Daoy (cell line): ENCODE measurements around the gene NECTIN1. TPM values are rescaled to one million over a fixed set of nuclear protein-coding genes. Genes with fewer than 3 reads are reported as not detected.

ENCODE experiments used
- DNase-seq: peaks from one replicate; pipeline ENCODE4 v3.0.0-alpha.2; 2015; ENCODE audit warnings: low read depth
- total RNA-seq: library from RNA; depleted of rRNA; stranded (reverse); fragments of >200 nt; shearing (Covaris generic); gene quantifications from 2 replicates; pipeline ENCODE4 v1.2.3, GENCODE V29; 2014

The NECTIN1 gene
- total RNA-seq, 1 experiment from 2014 or later, result 4.1 TPM

DNA sequence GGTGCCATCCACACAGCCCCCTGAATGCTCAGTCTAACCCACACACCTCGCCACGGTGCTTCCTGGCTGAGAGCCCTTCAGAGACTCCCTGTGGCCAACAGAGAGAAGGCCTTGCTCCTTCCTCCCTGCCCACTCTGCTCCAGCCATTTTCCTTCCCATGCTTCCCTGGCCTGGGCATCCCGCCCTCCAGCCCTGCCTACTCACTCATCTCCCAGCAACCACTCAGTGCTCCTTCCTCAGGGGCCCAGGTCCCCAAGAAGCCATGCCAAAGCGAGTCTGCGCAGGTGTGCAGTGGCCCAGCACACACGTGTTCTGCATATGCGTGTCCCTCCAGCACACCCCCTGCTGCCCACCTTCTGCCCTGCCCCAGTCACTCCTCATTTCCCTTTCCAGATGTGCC is 56.4 kb downstream of the NECTIN1 start:
- no peak for DNase-seq

DNA sequence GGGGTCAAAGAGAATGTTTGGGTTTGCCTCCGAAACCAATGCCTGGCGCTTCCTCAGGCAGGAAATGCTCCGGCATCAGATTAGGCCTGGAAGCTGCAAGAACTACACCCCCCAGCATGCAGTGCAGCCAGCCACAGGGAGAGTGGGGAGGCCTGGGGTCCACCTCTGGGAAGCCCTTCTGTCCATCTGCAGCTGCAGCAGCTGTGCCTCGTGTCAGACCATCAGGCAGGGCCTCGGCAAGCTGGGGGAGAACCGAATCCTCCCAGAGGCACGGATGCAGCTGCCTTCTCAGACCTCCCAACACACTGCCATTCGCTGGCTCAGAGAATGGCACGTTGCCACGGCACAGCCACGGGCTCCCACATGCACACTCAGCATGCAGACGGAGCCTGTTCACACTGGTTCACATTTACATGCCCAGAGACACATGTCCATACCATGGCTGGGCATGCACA is 57.4 kb downstream of the NECTIN1 start:
- DNase-seq, result no peak

DNA sequence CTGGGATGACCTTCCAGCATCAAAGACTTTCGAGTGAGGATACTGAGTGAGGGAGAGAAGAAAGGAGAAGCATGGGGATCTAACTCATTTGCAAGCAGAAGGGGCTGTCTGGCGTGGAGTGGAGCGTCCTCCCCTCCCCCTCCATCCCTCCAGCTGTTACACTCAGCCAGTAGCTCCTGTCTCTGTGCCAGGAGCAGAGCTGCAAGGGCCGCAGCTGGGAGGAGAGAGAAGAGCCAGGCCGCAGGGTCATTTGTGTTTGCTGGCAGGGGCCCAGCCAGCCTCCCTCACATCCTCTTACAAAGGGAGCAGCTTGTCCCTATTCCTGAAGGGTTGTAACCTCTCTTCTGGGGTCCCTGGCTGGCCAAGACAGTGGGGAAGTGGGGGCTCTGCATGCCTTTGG is 57.9 kb downstream of the NECTIN1 start:
- peak; percentile 57 for DNase-seq

DNA sequence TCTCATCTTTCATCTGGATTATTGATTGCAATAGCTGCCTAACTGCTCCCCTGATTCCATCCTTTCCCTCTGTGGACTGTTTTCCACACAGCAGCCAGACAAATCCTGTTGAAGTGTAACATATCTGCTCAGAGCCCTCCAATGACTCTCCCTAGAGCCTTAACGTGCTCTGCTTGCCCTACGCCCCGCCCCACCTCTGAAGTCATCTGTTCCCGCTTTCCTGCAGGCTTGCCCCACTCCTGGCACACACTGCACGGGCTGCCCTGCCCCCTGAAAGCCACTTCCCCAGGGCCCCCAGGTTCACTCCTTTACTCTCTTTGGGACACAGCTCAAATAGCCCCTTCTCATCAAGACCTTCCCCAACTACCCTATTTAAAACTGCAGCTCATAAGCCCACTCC is 59.5 kb downstream of the NECTIN1 start:
- DNase-seq, result no peak

DNA sequence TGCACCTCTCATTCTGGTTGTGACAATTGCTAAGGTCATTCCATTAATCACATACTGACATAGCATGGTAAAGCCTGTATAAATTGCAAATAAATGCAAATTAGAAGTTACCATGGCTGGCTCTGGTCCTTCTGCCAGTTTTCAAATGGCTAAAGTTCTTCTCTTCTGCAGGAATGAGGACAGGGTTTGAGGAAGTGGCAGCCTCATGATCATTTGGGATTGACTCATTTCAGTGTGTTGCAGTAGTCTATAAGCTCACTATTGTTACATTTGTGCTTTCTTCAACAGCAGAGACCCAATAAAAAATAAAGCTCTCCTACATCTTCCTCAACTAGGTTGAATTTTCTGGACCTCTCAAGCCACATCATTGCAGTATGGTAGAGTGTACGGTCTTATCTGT is 60.3 kb downstream of the NECTIN1 start:
- no peak for DNase-seq

DNA sequence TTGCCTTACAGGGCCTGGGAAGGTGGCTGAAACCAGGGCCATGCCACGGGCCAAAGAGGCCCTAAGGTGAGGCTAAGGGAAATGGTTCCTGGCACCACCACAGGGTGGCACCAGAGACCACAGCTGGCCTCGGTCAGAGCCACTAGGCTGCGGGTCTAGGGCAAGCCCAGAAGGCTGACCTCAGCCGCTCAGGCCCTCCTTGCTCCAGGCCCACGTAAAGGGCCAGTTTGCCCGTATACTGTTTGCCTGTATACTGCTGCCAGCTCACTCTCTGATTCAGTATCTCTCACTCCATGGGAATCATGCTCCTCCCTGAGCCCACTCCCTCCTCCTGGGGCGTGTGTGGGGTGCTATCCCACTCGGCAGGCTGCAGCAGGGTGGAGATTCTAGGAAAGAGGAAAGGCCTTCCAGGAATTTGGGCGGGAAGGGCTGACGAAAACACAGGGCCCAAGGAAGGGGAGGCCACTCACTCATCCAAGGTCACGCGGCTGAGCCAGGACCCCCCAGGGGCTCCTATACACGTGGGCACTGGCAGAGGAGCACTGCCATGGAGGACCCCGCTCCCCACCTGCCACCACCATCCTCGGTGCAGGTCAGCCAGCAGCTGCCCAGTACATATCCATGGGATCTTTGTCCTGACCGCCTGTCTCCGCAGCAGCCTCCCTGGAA is 62.4 kb downstream of the NECTIN1 start:
- DNase-seq, result peak; percentile 68

DNA sequence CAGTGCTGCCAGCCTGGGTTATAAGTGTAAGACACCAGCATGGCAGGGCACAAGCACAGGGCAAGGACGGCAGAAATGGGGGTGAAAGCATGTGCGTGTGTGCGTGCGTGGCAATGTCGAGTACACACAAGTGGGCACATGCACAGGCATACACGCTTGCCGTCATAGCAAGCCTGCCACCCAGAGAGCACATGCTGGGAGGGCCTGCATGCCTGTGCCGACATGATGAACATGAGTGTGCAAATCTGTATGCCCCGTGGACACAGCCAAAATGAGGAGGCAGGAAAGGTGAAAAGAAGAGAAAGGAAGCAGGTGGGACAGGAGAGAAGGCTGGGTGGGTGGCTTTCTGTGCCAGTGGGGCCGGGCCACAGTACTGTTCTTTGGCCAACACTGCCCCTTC is 62.9 kb downstream of the NECTIN1 start:
- no peak for DNase-seq

DNA sequence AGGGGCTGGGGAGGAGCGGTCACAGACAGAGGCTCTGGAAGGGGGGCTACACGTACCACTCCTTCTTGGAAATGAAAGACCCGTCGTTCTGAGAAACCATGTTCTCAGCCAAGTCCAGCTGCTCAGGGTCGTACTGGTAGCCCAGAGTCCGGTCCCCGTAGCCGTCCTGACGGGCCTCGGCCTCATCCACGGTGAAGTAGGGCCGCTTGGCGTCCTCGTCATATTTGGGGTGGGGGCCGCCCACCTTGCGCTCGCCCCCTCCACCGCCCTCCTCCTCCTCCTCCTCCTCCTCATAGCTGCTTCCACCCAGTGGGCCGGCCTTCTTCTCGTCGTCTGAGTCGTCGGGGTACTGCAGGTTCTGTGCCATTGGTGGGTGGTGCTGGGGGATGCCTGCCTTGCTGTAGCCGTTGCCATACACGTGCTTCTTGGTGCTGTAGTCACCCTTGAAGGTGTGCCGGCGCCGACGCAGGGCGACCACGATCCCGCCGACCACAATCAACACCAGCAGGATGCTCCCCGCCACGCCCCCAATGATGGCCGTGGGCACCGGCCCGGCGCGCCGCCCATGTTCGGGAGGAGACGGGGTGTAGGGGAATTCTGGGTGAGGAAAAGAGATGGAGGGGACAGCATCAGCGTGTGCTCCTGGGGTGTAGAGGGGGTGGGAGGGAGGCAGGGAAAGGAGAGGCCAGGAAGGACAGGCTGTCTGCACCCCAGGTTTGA is 64.1 kb downstream of the NECTIN1 start:
- DNase-seq, result no peak

DNA sequence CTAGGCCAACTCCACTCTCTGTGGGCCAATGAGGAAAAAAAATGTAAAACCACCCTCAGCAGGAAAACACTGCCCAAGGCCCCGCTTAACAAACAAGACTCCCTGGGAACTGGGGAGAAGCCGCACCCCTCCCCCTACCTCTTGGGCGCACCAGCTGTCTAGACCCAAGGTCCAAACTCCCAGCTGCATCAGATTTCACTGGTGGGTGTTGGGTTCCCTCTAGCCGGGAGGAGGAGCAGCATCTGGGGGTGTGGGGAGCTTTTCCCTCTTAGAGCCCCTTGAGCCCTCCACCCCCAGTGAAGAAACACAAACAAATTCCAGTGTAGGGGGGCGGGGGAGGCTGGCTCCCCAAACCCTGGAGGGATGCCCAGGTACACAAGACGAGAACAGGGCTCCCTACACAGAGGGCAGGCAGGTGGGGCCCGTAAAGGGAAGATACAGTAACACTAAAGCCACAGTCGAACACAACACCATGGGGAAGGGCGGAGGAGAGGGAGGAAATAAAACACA is 64.9 kb downstream of the NECTIN1 start:
- DNase-seq, result no peak

DNA sequence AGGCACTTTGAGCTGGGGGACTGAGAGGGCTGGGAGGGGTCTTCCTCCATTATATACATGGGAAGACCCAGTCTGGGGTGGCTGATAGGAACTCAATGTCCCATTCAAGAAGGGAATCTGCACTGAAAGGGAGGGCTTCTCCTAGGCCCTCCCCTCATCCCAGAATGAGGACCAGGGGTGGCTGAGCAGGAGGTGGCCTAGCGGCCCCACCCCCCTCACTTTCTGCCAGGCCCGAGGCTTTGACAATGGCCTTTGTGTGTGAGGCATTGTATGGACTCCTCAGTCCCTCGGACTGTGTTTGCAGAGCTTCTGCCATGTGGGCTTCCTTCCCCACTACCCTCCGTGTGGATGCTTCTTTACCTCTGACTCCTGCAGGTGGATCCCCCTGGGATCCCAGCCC is 65.7 kb downstream of the NECTIN1 start:
- DNase-seq, result no peak

DNA sequence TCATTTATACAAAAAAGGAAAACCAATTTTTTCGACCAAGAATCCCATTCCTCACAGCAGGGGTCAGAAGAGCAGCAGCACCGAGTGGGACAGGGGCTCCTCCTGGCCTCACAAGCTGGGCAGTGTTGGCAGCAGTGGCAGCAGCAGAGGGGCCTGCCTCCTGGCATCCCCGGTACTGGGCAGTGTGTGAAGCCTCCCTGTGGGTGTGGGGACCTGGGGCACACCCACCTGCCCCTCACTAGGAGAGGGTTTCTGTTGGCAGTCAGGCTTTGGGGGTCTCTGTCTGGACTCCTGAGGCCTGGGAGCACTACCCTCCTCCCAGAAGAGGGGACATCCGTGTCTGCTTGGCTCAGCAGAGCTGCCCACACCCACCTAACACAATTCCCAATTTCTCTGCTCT is 67.8 kb downstream of the NECTIN1 start:
- DNase-seq, result no peak

DNA sequence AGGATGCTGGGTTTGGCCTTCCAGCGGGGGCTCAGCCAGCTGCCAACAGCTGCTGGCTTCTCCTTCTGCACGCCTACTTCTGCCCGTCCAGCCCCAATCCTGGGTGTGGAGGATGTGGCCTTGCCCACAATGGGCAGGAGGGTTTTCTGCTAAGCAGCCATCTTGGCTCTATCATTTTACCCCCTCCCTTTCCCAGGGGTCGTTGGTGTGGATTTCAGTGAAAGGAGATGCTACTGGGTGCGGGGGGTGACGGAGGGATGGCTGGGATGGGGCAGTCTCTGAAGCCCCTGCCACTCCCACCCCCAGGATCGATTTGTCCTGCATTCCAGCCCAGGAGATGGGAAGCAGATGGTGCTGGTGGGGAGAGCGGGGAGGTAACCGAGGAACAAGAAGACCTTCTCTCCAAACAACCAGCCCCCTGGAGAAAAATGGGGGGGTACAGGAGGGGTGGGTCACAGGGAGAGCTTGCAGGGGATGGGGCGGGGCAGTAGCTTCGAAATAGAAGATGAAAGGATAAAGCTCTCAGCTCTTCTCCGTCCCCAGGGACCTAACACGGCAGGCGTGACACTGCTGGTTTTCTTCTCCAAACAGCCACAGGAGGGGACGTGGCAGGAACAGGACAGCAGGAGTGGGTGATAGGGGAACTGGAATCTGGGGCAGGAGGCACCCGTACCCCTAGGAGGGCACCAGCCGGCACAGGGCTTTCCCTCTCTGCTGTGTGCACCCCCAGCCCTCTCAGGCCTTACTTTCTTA is 68.9 kb downstream of the NECTIN1 start:
- DNase-seq, result no peak

DNA sequence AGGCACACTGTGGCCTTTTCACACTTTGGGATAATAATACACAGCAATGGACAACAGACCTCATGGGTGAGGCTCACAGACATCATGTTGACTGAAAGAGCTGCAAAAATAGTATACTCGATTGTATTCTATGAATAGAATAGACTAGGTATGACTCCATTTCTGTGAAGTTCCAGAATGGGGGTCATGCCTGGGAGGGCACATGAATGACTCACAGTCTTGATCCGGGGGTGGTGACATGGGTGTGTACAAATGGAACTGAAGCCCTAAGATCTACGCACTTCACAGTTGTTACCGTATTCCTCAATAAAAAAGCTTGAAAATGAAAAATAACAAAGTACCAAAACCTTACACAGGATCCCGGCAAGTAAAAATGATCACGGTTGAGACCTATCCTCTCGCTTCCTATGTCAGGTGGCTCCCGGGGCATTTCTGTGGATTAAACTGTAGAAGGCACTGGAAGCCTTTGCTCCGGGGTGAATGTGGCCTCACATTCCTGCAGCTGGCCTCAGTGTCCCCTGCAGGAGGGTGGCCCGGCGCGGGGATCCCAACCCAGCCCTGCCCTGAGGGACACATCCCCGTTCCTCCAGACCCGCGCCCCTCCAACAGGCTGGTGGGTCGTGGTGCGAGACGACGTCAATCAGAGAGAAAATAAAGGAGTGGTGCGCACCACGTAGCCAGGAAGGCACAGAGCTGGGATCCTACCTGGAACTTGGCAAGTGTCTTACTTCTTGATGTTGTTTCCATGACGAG is 75.9 kb downstream of the NECTIN1 start:
- no peak for DNase-seq

DNA sequence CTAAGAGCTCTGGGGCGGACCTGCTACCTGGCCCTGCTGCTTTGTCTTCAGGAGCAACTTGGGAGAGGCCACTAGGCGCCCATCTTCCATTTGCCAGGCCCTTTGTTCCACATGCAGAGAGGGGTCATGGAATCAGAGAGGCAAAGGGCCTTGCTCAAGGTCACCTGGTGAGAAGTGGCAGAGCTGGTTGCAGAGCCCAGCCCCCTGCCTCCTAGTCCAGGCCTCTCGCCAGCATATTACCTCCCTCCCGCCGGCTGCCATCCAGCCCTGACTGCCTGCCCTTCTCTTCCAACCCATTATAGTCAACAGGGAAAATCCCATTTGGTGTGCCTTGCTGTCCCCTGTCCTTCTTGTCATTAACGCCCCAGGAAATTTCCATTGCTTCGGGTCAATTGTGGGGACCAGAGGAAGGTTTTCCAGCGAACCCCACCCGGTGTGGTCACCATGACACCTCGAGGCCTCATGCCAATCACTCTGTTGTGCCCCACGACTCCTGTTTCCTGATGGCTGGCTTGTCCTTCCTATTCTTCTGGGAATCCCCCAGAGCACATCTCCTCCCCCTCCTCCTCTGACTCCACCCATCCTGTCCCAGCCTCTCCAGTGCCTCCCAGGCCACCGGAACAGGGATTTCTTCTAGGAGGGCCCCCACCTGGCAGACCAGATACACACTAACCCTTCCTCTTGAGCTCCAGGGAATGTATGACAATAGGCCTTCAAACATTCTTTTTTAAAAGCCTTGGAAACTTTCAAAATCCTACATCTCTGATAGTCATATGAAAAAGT is 77.0 kb downstream of the NECTIN1 start:
- DNase-seq, result peak; percentile 40

DNA sequence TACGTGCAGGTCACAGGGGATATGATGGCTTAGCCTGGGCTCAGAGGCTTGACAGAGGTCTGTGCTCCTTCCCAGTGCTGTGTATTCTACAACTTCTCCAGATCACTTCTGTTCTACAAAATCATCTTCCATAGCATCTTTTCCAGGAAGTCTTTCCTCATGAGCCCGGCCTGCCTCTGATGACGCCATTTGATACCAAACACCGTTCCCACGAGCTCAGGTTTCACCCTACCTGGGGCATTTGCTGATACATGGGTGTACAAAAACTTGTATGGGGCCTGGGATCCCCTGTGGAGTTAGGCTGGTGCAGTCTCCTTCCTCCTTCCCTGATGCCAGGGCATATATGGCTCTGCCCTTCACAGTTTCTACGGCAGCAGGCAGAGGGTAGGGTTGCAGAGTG is 78.7 kb downstream of the NECTIN1 start:
- DNase-seq, result no peak

DNA sequence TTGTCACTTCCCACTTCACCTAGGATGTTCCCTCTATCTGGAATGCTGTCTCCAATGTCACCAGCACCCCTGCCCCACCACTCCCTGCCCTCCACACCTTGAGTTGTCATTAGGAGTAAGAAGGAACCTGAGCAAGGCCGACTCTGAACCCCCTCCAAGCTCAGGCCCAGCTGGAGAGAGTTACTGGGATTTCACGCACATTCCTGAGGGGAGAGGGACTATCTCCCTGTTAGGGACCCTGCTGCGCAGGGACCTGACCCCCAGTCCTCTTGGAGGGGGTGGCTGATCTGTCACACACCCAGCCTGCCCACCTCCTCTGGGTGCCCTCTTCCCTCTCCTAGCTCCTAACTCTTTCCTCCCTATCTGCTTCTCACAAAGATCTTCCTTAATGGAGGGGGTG is 81.7 kb downstream of the NECTIN1 start:
- no peak for DNase-seq

DNA sequence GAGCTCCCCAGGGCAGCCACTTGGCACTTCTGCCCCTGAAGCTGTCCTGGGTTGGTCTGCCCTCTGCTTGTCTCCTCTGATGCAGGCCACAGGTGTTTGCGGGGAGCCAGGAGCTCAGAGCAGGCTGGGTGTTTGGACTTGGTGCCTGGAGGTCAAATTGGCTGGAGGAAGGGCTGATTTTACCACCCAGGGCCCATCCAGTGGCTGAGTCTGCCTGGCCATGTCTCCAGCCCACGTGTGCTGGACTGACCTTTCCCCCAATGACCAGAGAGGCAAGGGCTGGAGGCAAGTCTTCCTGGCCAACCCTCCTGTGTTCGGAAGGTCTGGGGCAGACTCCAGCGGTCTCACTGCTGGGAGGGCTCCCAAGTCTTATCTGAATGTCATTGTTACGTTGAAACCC is 84.0 kb downstream of the NECTIN1 start:
- no peak for DNase-seq

DNA sequence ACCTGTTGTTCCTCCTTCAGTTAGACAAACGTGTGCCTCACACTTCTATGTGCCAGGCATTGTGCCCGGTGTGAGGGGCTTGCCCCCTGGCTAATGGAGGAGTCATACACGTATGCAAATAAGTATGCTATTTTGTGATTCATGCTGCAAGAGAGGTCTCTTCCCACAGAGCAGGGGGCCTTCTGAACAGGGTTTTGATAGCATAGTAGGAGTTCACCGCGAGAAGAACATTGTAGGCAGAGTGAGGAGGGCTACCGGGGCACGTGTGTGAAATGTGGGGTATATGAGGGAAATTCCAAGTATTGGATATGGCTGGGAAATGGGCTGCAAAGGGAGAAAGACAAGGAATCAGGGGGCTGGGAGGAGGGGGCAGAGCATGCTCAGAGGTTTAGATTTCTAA is 84.5 kb downstream of the NECTIN1 start:
- DNase-seq, result no peak

DNA sequence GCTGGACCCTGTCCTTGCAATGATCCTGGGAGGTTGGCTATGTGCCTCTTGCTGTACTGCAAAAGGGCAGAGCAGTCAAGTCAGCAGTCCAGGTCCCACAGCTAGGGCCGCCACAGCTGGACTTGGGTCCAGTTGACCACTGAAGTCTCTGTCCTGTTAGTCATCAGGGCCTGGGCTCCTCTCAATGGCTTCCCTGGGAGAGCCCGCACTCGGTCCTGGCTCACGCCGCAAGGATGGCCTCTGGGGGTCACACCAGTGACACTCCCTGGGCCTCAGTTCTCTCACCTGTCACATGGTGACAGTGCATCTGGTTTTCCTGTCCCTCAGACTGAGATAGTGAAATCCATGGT is 85.1 kb downstream of the NECTIN1 start:
- no peak for DNase-seq

DNA sequence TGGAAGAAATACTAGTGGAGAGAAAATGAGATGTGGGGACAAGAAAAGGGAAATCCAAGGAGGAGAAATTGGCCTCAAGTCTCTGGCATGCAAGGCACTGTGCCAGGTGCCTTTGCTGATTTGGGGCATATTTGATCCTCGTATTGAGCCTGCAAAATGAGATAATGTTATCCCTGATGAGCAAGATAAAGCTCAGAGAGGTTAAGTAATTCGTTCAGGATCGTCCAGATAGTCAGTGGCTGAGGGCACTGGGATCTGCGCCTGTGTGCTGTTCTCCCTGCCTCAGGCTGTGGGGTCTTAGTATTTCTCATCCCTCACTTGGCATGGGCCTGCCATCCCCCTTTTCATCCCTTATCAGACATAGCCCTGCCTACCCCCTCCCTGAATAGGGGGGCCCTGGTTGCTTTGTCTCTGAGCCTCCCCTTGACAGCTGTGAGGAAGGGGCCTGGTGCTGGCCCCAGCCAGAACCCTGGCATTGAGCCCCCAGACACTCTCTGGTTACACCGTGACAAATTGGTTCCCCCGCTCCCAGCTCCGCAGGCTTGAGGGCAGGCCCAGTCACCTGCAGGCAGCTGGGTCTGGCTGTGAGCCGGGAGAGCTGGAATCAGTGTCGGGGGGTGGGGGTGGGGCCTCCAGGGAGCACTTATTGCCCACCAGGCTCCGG is 85.7 kb downstream of the NECTIN1 start:
- no peak for DNase-seq
